Thyroid gland (tissue), 4 donors: Measurements from ENCODE around the gene SH3RF3.

Source experiments
- POLR2A ChIP-seq, 2 donors: fragments of 450-650 bp; IDR thresholded peaks; one replicate each; pipeline ENCODE4 v1.6.1; 2017; ENCODE audit warnings: antibody characterized with exemption in 2 of 2, mild to moderate bottlenecking in 2 of 2, moderate library complexity in 1 of 2
- TF ChIP-seq, protein P1 (sequence below), 6 experiments: fragments of 200-600 bp in 3 of 6; fragments of 450-650 bp in 3 of 6; sonication (generic) in 3 of 6; IDR thresholded peaks; one replicate each; pipeline ENCODE4 v1.5.1; 2016 to 2019; ENCODE audit warnings: antibody characterized with exemption in 6 of 6, mild to moderate bottlenecking in 2 of 6, inconsistent platforms in 1 of 6, moderate library complexity in 1 of 6

DNA sequence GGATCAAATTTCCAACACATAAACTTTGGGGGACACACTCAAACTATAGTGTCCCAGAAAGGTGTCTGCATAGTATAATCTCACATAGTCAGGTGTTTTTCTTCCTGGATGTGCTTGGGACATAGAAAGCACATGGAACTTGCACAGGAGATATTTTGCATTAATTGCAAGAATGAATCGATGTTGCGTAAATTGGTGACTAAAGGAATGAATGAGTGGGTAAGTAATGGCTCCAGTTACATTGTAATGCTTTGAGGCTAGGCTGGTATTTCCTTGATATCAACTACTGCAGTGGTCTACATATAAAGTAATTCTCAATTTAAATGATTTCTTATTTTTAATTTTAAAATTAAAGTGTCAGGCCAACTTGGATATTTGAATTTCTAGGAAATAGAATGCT lies 53.4 kb downstream of the SH3RF3 start:
- TF ChIP-seq, protein P1, sequence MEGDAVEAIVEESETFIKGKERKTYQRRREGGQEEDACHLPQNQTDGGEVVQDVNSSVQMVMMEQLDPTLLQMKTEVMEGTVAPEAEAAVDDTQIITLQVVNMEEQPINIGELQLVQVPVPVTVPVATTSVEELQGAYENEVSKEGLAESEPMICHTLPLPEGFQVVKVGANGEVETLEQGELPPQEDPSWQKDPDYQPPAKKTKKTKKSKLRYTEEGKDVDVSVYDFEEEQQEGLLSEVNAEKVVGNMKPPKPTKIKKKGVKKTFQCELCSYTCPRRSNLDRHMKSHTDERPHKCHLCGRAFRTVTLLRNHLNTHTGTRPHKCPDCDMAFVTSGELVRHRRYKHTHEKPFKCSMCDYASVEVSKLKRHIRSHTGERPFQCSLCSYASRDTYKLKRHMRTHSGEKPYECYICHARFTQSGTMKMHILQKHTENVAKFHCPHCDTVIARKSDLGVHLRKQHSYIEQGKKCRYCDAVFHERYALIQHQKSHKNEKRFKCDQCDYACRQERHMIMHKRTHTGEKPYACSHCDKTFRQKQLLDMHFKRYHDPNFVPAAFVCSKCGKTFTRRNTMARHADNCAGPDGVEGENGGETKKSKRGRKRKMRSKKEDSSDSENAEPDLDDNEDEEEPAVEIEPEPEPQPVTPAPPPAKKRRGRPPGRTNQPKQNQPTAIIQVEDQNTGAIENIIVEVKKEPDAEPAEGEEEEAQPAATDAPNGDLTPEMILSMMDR (IDR thresholded peaks at IDR 0.05) = no peak
- no peak for TF ChIP-seq POLR2A (IDR thresholded peaks at IDR 0.05)
